CD4-positive, alpha-beta T cell (primary cell): ENCODE results near the gene ACTR3. TPM values are rescaled to one million over a fixed set of nuclear protein-coding genes. Genes with fewer than 3 reads are reported as not detected.

Experiments
- ATAC-seq: fragments of 200-7000 bp; cut with Tn5 transposase; one replicate; pipeline ENCODE4 v1.10.0; 2022; ENCODE audit warnings: mild to moderate bottlenecking; ENCODE audit not compliant: poor library complexity
- CTCF ChIA-PET: fragments of 350-600 bp; sonication (Branson Sonifier 250); formaldehyde crosslinking; loops from one replicate; lab custom pipeline; 2021; ENCODE audit warnings: antibody characterized with exemption, inconsistent platforms; lab: Charles Lee
- POLR2A ChIA-PET: fragments of 350-600 bp; sonication (Branson Sonifier 250); formaldehyde crosslinking; loops from one replicate; lab custom pipeline; 2021; ENCODE audit warnings: antibody characterized with exemption, inconsistent platforms; lab: Charles Lee
- DNase-seq, 14 experiments: peaks; one replicate each; pipeline ENCODE4 v3.0.0-alpha.2; 2013 to 2020; ENCODE audit warnings: mixed read lengths in 2 of 14
- H3K27ac ChIP-seq, 2 donors: one replicate each; pipeline versions ENCODE4 v1.5.1 to v1.7.0; 2013; ENCODE audit warnings: low read length in 2 of 2, low read depth in 1 of 2, mild to moderate bottlenecking in 1 of 2
- H3K27me3 ChIP-seq, 2 experiments: 1 replicate in 1 of 2; 2 replicates in 1 of 2; pipeline versions ENCODE4 v1.6.1 to v1.7.0; 2013; ENCODE audit warnings: low read length in 2 of 2, control low read depth in 1 of 2, mild to moderate bottlenecking in 1 of 2, moderate library complexity in 1 of 2; ENCODE audit not compliant: insufficient read depth in 2 of 2, control insufficient read depth in 1 of 2
- H3K36me3 ChIP-seq: one replicate; pipeline ENCODE4 v1.6.1; 2013; ENCODE audit warnings: low read length, control low read depth; ENCODE audit not compliant: insufficient read depth
- H3K4me1 ChIP-seq: one replicate; pipeline ENCODE4 v1.6.1; 2013; ENCODE audit warnings: low read length, control low read depth; ENCODE audit not compliant: insufficient read depth
- H3K4me3 ChIP-seq: one replicate; pipeline ENCODE4 v1.5.1; 2013; ENCODE audit warnings: mild to moderate bottlenecking, low read length, moderate library complexity
- H3K9me3 ChIP-seq, 2 experiments: 1 replicate in 1 of 2; 2 replicates in 1 of 2; pipeline versions ENCODE4 v1.6.1 to v1.7.0; 2013; ENCODE audit warnings: low read length in 2 of 2, mild to moderate bottlenecking in 2 of 2, control low read depth in 1 of 2, moderate library complexity in 1 of 2; ENCODE audit not compliant: control insufficient read depth in 1 of 2, insufficient read depth in 1 of 2
- H3K27ac Mint-ChIP-seq: one replicate; pipeline ENCODE4 v1.8.0; 2020; ENCODE audit warnings: mixed read lengths
- H3K27me3 Mint-ChIP-seq: one replicate; pipeline ENCODE4 v1.8.0; 2021; ENCODE audit warnings: mixed read lengths
- H3K36me3 Mint-ChIP-seq: one replicate; pipeline ENCODE4 v1.8.0; 2021; ENCODE audit warnings: low read depth, mixed read lengths
- H3K4me1 Mint-ChIP-seq: one replicate; pipeline ENCODE4 v1.8.0; 2021; ENCODE audit warnings: low read depth, mixed read lengths
- H3K4me3 Mint-ChIP-seq: one replicate; pipeline ENCODE4 v1.8.0; 2020; ENCODE audit warnings: mild to moderate bottlenecking, mixed read lengths
- H3K9me3 Mint-ChIP-seq: one replicate; pipeline ENCODE4 v1.8.0; 2020; ENCODE audit warnings: mixed read lengths
- CTCF ChIP-seq: fragments of 200-600 bp; IDR thresholded peaks from one replicate; pipeline ENCODE4 v1.8.0; 2022; ENCODE audit warnings: antibody characterized with exemption, mild to moderate bottlenecking
- intact Hi-C, 2 experiments: fragments of 100-400 bp; cut with DNase I in 1 of 2; cut with micrococcal nuclease in 1 of 2; formaldehyde crosslinking; loops; one replicate each; pipeline versions ENCODE4 v1.15.1 to v1.9.0; 2023 to 2025; cut with DNase I, micrococcal nuclease
- total RNA-seq, 174 experiments: library from RNA in 2 of 174; stranded (reverse) in 2 of 174; gene quantifications; one replicate each; pipeline ENCODE4 v1.2.3 and lab custom pipeline; 2021 to 2026

ACTR3 gene
- total RNA-seq, 2 experiments from 2014 or later = 118 to 123 TPM

- Histone ChIP-seq H3K27me3 (no peaks in the 10 kb centered on the region), H3K27ac (no peak overlapping the region), H3K36me3 (peaks cover 33% of the 10 kb centered on the region), H3K9me3 (no peaks in the 10 kb centered on the region), H3K4me3 (no peak overlapping the region), H3K4me1 (peaks cover 19% of the 10 kb centered on the region)
- peak overlapping the region; percentile 60 for H3K4me3 Mint-ChIP-seq
- peaks cover 84% of the 10 kb centered on the region for H3K4me1 Mint-ChIP-seq
- DNase-seq (no peak), ATAC-seq (no peak)
- peaks cover 65% of the 10 kb centered on the region for H3K36me3 Mint-ChIP-seq
- POLR2A ChIA-PET = no interaction called here
- H3K27ac Mint-ChIP-seq = peak overlapping the region; percentile 84
- TF ChIP-seq CTCF = no peak
- intact Hi-C loops = no loop called here
- H3K9me3 Mint-ChIP-seq = no peaks in the 10 kb centered on the region
- CTCF ChIA-PET = interaction anchor here (0.9 to 1.5 kb wide), 3 partner anchors 12 to 18 kb away, joined by 3 to 6 read pairs (median 6); no protein-coding TSS in a partner anchor
- H3K27me3 Mint-ChIP-seq = no peaks in the 10 kb centered on the region
Measured at GRCh38 chr2:113910967-113911678, 21.2 kb downstream of the ACTR3 start.

GRCh38 chr2:113915082-113915819, 25.4 kb downstream of the ACTR3 start:
- Mint-ChIP-seq H3K27ac (peak overlapping the region; percentile 68), H3K36me3 (peaks cover 81% of the 10 kb centered on the region), H3K9me3 (no peaks in the 10 kb centered on the region), H3K4me1 (peaks cover 75% of the 10 kb centered on the region), H3K27me3 (no peaks in the 10 kb centered on the region), H3K4me3 (no peak overlapping the region)
- TF ChIP-seq CTCF = no peak
- H3K27me3 ChIP-seq = no peaks in the 10 kb centered on the region
- intact Hi-C loops = no loop called here
- H3K4me3 ChIP-seq = no peak overlapping the region
- ATAC-seq (no peak), DNase-seq (no peak)
- POLR2A ChIA-PET = interaction anchor here (1.0 kb wide), 1 partner anchor 159 kb away, joined by 4 read pairs; the partner anchor contains the start of gene SLC35F5
- H3K36me3 ChIP-seq = peaks cover 71% of the 10 kb centered on the region
- peaks cover 11% of the 10 kb centered on the region for H3K4me1 ChIP-seq
- H3K9me3 ChIP-seq = no peaks in the 10 kb centered on the region
- CTCF ChIA-PET = no interaction called here
- H3K27ac ChIP-seq = no peak overlapping the region

- Histone ChIP-seq H3K4me1 (peaks cover 5% of the 10 kb centered on the region), H3K9me3 (no peaks in the 10 kb centered on the region), H3K4me3 (no peak overlapping the region), H3K36me3 (peaks cover 84% of the 10 kb centered on the region), H3K27me3 (no peaks in the 10 kb centered on the region), H3K27ac (no peak overlapping the region)
- TF ChIP-seq CTCF = no peak
- Mint-ChIP-seq H3K4me1 (peaks cover 54% of the 10 kb centered on the region), H3K4me3 (no peak overlapping the region), H3K27me3 (no peaks in the 10 kb centered on the region), H3K36me3 (peaks cover 60% of the 10 kb centered on the region), H3K9me3 (no peaks in the 10 kb centered on the region), H3K27ac (peak overlapping the region; percentile 72)
- CTCF ChIA-PET = no interaction called here
- POLR2A ChIA-PET = no interaction called here
- ATAC-seq = no peak
- intact Hi-C loops = no loop called here
- DNase-seq = no peak
Measured at GRCh38 chr2:113918229-113918628, 28.3 kb downstream of the ACTR3 start.
